Measurements from ENCODE around the gene MCOLN1. TPM values are rescaled to one million over a fixed set of nuclear protein-coding genes. Genes with fewer than 3 reads are reported as not detected.

The MCOLN1 gene
- 10 to 100 TPM in 1 of 4 donors, 1 to 10 TPM in 3; 5.6 to 24.7 (median 8.0) TPM for total RNA-seq

GRCh38 chr19:7522072-7522922 lies at the start of gene MCOLN1:
Gene MCOLN1, plus strand, starts transcription at chr19:7522624. Its CDS starts 127 bp downstream, at chr19:7522751.
- intact Hi-C loops (cut with DNase I; ENCODE audit: low total_unique reads) = no loop called here
- H3K4me1 ChIP-seq = peaks cover 0 to 8% of the 10 kb centered on the region in 2 donors

GRCh38 chr19:7475665-7476064 lies 46.8 kb upstream of the MCOLN1 start:
- intact Hi-C loops (cut with DNase I; ENCODE audit: low total_unique reads) = no loop called here
- no peak overlapping the region for H3K27ac ChIP-seq
- H3K4me1 ChIP-seq = no peaks in the 10 kb centered on the region
- no peak for DNase-seq
- H3K27me3 ChIP-seq = no peaks in the 10 kb centered on the region
- no peaks in the 10 kb centered on the region for H3K36me3 ChIP-seq
- TF ChIP-seq POLR2A (IDR thresholded peaks at IDR 0.05) (no peak), CTCF (IDR thresholded peaks at IDR 0.05) (no peak)
- H3K4me3 ChIP-seq = no peak overlapping the region
- H3K9me3 ChIP-seq = no peaks in the 10 kb centered on the region

More at GRCh38 chr19:7522072-7522922, at the start of gene MCOLN1:
- peak; percentile 99 for DNase-seq
- H3K27me3 ChIP-seq = no peaks in the 10 kb centered on the region
- no peaks in the 10 kb centered on the region for H3K9me3 ChIP-seq
- TF ChIP-seq POLR2A (IDR thresholded peaks at IDR 0.05) = peak in 1 of 2 donors; percentile 67
- TF ChIP-seq CTCF (IDR thresholded peaks at IDR 0.05) = peak in 2 of 4 experiments; percentile 54 to 63
- H3K36me3 ChIP-seq = no peaks in the 10 kb centered on the region
- H3K4me3 ChIP-seq = peak within 1 kb of the TSS; percentile 63 to 79
- H3K27ac ChIP-seq = peak within 1 kb of the TSS; percentile 51 to 80

GRCh38 chr19:7476241-7476640 lies 46.2 kb upstream of the MCOLN1 start:
- Histone ChIP-seq H3K36me3 (no peaks in the 10 kb centered on the region), H3K27me3 (no peaks in the 10 kb centered on the region), H3K4me3 (no peak overlapping the region), H3K27ac (no peak overlapping the region), H3K9me3 (no peaks in the 10 kb centered on the region), H3K4me1 (no peaks in the 10 kb centered on the region)
- no peak for TF ChIP-seq CTCF (IDR thresholded peaks at IDR 0.05)
- no peak for TF ChIP-seq POLR2A (IDR thresholded peaks at IDR 0.05)
- DNase-seq = no peak
- intact Hi-C loops (cut with DNase I; ENCODE audit: low total_unique reads) = no loop called here

GRCh38 chr19:7476777-7477494 lies 45.5 kb upstream of the MCOLN1 start:
- Histone ChIP-seq H3K27ac (no peak overlapping the region), H3K36me3 (no peaks in the 10 kb centered on the region), H3K4me1 (no peaks in the 10 kb centered on the region), H3K9me3 (no peaks in the 10 kb centered on the region), H3K27me3 (no peaks in the 10 kb centered on the region), H3K4me3 (no peak overlapping the region)
- no peak for TF ChIP-seq CTCF (IDR thresholded peaks at IDR 0.05)
- TF ChIP-seq POLR2A (IDR thresholded peaks at IDR 0.05) = no peak
- intact Hi-C loops (cut with DNase I; ENCODE audit: low total_unique reads) = no loop called here
- no peak for DNase-seq

GRCh38 chr19:7477758-7478157 lies 44.7 kb upstream of the MCOLN1 start:
- intact Hi-C loops (cut with DNase I; ENCODE audit: low total_unique reads) = no loop called here
- no peak overlapping the region for H3K4me3 ChIP-seq
- no peaks in the 10 kb centered on the region for H3K4me1 ChIP-seq
- DNase-seq = no peak
- no peak overlapping the region for H3K27ac ChIP-seq
- no peaks in the 10 kb centered on the region for H3K27me3 ChIP-seq
- no peaks in the 10 kb centered on the region for H3K9me3 ChIP-seq
- H3K36me3 ChIP-seq = no peaks in the 10 kb centered on the region
- no peak for TF ChIP-seq POLR2A (IDR thresholded peaks at IDR 0.05)
- TF ChIP-seq CTCF (IDR thresholded peaks at IDR 0.05) = no peak
